ENCODE measurements around the gene ANKRD33B. TPM values are rescaled to one million over a fixed set of nuclear protein-coding genes. Genes with fewer than 3 reads are reported as not detected.

The ANKRD33B gene
- total RNA-seq, 1 donor from 2014 or later = 170 TPM

DNA sequence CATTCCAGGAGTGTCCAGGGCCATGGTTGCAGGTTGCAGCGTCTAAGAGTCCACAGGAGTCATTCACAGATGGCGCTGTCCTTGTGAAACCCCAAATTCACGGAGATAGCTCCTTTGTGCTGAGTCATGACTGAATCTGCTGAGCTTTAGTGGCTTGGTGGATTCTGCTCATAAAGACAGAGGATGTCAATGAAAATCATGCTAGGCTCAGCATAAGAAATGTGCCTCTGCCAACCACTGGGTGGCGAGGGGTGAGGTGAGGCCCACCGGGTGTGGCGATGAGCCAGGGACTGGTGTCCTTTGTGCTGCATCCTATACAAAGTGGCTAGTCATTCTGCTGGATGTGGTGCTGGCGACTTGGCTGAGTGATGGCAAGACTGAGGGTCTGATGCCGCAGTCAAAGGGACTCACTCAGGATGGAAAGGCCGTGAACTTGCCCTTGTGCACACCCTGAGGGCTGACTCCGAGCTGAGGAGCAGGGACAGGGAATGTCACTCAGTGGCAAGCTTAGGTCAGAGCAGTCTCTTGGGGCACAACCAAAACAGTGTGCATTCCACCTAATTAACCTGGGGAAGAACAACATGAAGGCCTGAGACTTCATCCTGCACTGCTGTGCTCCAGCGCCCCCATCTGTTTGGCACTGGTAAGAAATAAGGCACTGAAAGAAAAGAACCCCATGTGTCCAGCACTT is 125.7 kb downstream of the ANKRD33B start:
- no peak for DNase-seq
- no peaks in the 10 kb centered on the region for H3K27me3 Mint-ChIP-seq
- intact Hi-C loops (cut with micrococcal nuclease) = loop anchor here (1.0 kb wide), 1 partner anchor 237 kb away; no protein-coding TSS in a partner anchor
- no peaks in the 10 kb centered on the region for H3K9me3 Mint-ChIP-seq
- H3K36me3 Mint-ChIP-seq (ENCODE audit: low read depth) = peaks cover 17% of the 10 kb centered on the region
- no peak overlapping the region for H3K4me3 Mint-ChIP-seq
- peak; percentile 73 for ATAC-seq (ENCODE audit: low read depth)
- H3K27ac Mint-ChIP-seq = no peak overlapping the region
- ChIA-PET CTCF (interaction anchor here (1.0 to 3.4 kb wide), 9 partner anchors 13 to 336 kb away, joined by 3 to 21 read pairs (median 5); partner anchors contain the start of gene MARCHF6), POLR2A (interaction anchor here (0.9 to 1.7 kb wide), 2 partner anchors 57 to 62 kb away, joined by 3 to 4 read pairs; no protein-coding TSS in a partner anchor)
- no peak for TF ChIP-seq CTCF (IDR thresholded peaks at IDR 0.05)
- H3K4me1 Mint-ChIP-seq = peaks cover 18% of the 10 kb centered on the region

DNA sequence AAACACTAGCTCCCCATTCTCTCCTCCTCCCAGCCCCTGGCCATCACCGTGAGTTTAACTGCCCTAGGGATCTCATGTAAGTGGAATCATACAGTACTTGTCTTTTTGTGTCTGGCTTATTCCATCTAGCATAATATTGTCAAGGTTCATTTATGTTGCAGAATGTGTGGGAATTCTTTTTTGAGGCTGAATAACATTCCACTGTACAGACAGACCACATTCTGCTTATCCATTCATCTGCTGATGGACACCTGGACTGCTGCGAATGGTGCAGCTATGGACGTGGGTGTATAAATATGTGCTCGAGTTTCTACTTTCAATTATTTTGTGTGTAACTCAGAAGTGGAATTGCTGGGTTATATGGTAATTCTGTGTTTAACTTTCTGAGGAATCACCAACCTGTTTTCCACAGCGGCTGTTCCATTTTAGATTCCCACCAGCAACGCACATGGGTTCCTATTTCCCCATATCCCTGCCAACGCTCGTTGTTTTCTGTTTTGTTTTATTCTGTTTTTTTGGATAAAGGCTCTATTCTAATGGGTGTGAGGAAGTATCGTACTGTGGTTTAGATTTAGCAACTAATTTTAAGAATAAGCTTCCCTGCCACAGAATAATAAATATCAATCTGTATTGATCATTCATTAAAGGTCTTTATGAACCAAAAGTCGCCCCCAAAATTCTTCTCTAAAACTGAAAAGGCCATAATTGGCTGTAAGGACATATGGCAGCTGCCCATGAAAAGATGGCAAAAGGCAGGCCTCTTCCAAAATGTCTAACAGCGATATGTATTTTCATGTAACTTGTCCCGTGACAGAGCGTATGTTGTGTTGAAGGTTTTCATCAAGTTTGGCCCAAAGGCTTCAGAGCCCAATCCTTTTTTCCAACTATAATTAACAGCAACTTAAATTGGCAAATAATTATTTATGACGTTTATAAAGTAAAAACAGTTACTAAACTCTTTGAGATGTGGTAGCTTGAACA is 126.9 kb downstream of the ANKRD33B start:
- Mint-ChIP-seq H3K27ac (no peak overlapping the region), H3K4me3 (no peak overlapping the region), H3K27me3 (no peaks in the 10 kb centered on the region), H3K36me3 (ENCODE audit: low read depth) (peaks cover 18% of the 10 kb centered on the region), H3K4me1 (peaks cover 15% of the 10 kb centered on the region), H3K9me3 (no peaks in the 10 kb centered on the region)
- CTCF ChIA-PET = interaction anchor here (1.0 to 3.4 kb wide), 7 partner anchors 12 to 242 kb away, joined by 3 to 21 read pairs (median 7); no protein-coding TSS in a partner anchor
- POLR2A ChIA-PET = interaction anchor here (1.7 kb wide), 1 partner anchor 59 kb away, joined by 4 read pairs; no protein-coding TSS in a partner anchor
- DNase-seq = no peak
- intact Hi-C loops (cut with micrococcal nuclease) = no loop called here
- no peak for ATAC-seq (ENCODE audit: low read depth)
- no peak for TF ChIP-seq CTCF (IDR thresholded peaks at IDR 0.05)

- Mint-ChIP-seq H3K27ac (no peak overlapping the region), H3K9me3 (no peaks in the 10 kb centered on the region), H3K4me1 (peaks cover 19% of the 10 kb centered on the region), H3K36me3 (ENCODE audit: low read depth) (peaks cover 18% of the 10 kb centered on the region), H3K27me3 (no peaks in the 10 kb centered on the region), H3K4me3 (no peak overlapping the region)
- no peak for ATAC-seq (ENCODE audit: low read depth)
- no peak for TF ChIP-seq CTCF (IDR thresholded peaks at IDR 0.05)
- ChIA-PET POLR2A (no interaction called here), CTCF (interaction anchor here (0.7 to 3.4 kb wide), 2 partner anchors 41 to 64 kb away, joined by 3 to 19 read pairs; no protein-coding TSS in a partner anchor)
- no peak for DNase-seq
- intact Hi-C loops (cut with micrococcal nuclease) = no loop called here
Observed at GRCh38 chr5:10691826-10692785, 128.2 kb downstream of the ANKRD33B start.

DNA sequence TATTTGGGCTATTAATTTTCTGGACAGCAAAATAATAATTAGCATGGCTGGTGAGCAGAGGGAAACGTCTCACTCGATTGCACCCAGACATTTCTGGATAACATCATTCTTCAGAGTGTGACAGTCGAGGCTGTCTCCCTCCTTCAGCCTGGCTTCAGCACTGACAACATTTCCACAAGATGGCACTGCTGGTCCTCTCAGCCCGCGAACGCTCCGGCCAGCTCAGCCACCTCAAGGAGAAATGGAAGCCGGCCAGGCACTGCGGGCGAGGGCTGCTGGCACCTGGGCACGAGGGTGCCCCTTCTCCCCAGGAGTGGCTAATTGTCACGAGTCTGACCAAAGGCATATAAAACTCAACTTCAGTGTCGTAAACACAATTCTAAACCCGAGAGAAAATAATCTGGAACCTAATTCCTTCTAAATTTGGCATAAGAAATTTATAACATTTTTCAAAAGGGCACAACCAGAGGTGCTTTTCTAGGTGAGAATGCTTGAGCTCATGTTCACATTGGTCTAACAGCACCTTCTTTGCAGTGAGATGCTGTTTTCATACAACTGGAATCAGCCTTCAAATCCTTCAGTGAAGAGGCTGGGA is 131.3 kb downstream of the ANKRD33B start:
- peaks cover 16% of the 10 kb centered on the region for H3K36me3 Mint-ChIP-seq (ENCODE audit: low read depth)
- TF ChIP-seq CTCF (IDR thresholded peaks at IDR 0.05) = no peak
- peaks cover 30% of the 10 kb centered on the region for H3K4me1 Mint-ChIP-seq
- no peak overlapping the region for H3K4me3 Mint-ChIP-seq
- peak; percentile 55 for ATAC-seq (ENCODE audit: low read depth)
- ChIA-PET CTCF (interaction anchor here (0.7 to 1.6 kb wide), 9 partner anchors 42 to 1329 kb away, joined by 3 to 14 read pairs (median 3); no protein-coding TSS in a partner anchor), POLR2A (interaction anchor here (0.6 to 0.8 kb wide), 3 partner anchors 38 to 249 kb away, joined by 3 to 4 read pairs (median 3); no protein-coding TSS in a partner anchor)
- H3K9me3 Mint-ChIP-seq = no peaks in the 10 kb centered on the region
- no peak overlapping the region for H3K27ac Mint-ChIP-seq
- H3K27me3 Mint-ChIP-seq = no peaks in the 10 kb centered on the region
- no peak for DNase-seq
- intact Hi-C loops (cut with micrococcal nuclease) = loop anchor here (1.0 to 2.0 kb wide), 3 partner anchors 162 to 1328 kb away; no protein-coding TSS in a partner anchor

All from activated B cell treated with CpG ODN at 0.5 μM for 24 hours (primary cell).